Keratinocyte (primary cell): ENCODE results near the gene SPHK2. TPM values are rescaled to one million over a fixed set of nuclear protein-coding genes. Genes with fewer than 3 reads are reported as not detected.

Experiments
- DNase-seq: peaks from one replicate; pipeline ENCODE4 v3.0.0-alpha.2; 2011; ENCODE audit warnings: low read depth, missing footprints, low spot score
- FAIRE-seq: peaks from 2 replicates; lab custom pipeline; 2011; peaks lifted over from hg19 to GRCh38; lab: Jason Lieb, UNC
- H2AFZ ChIP-seq: 2 replicates; pipeline ENCODE4 v1.6.0; 2012; ENCODE audit warnings: low read length, control low read depth, inconsistent platforms; ENCODE audit not compliant: control insufficient read depth
- H3K27ac ChIP-seq: 2 replicates; pipeline ENCODE4 v1.5.1; 2011; ENCODE audit warnings: low read length; ENCODE audit not compliant: control insufficient read depth, insufficient read depth
- H3K27me3 ChIP-seq: 3 replicates; pipeline ENCODE4 v1.6.0; 2011; ENCODE audit warnings: low read length; ENCODE audit not compliant: control insufficient read depth, insufficient read depth; ENCODE audit errors: extremely low read depth
- H3K36me3 ChIP-seq, 2 experiments: 2 replicates in 1 of 2; 3 replicates in 1 of 2; pipeline ENCODE4 v1.5.1; 2011; ENCODE audit warnings: low read length in 2 of 2, mild to moderate bottlenecking in 1 of 2; ENCODE audit not compliant: control insufficient read depth in 2 of 2, insufficient read depth in 2 of 2; ENCODE audit errors: extremely low read depth in 1 of 2
- H3K4me1 ChIP-seq: 3 replicates; pipeline ENCODE4 v1.5.1; 2011; ENCODE audit warnings: low read length; ENCODE audit not compliant: control insufficient read depth, insufficient read depth; ENCODE audit errors: extremely low read depth
- H3K4me2 ChIP-seq: 3 replicates; pipeline ENCODE4 v1.6.0; 2011; ENCODE audit warnings: low read depth, low read length; ENCODE audit not compliant: control insufficient read depth, insufficient read depth; ENCODE audit errors: extremely low read depth
- H3K4me3 ChIP-seq, 3 experiments: fragments of 200-600 bp in 1 of 3; sonication (generic) in 1 of 3; 2 replicates in 2 of 3; 3 replicates in 1 of 3; pipeline ENCODE4 v1.5.1; 2011 to 2016; ENCODE audit warnings: low read length in 3 of 3, mild to moderate bottlenecking in 3 of 3, control low read depth in 2 of 3, inconsistent platforms in 1 of 3, low read depth in 1 of 3, mixed read lengths in 1 of 3, mixed run types in 1 of 3, moderate library complexity in 1 of 3; ENCODE audit not compliant: control insufficient read depth in 2 of 3, insufficient read depth in 2 of 3; ENCODE audit errors: extremely low read depth in 1 of 3
- H3K79me2 ChIP-seq: 2 replicates; pipeline ENCODE4 v1.6.0; 2012; ENCODE audit warnings: low read length; ENCODE audit not compliant: control insufficient read depth, insufficient read depth
- H3K9ac ChIP-seq: 3 replicates; pipeline ENCODE4 v1.6.0; 2011; ENCODE audit warnings: low read length; ENCODE audit not compliant: control insufficient read depth, insufficient read depth; ENCODE audit errors: extremely low read depth
- H3K9me1 ChIP-seq: 3 replicates; pipeline ENCODE4 v1.6.0; 2011; ENCODE audit warnings: low read length; ENCODE audit not compliant: control insufficient read depth, insufficient read depth; ENCODE audit errors: extremely low read depth
- H3K9me3 ChIP-seq: 2 replicates; pipeline ENCODE4 v1.5.1; 2012; ENCODE audit warnings: low read depth, low read length; ENCODE audit not compliant: control insufficient read depth
- H4K20me1 ChIP-seq: 3 replicates; pipeline ENCODE4 v1.6.0; 2011; ENCODE audit warnings: low read length; ENCODE audit not compliant: control insufficient read depth, insufficient read depth; ENCODE audit errors: extremely low read depth
- CTCF ChIP-seq, 3 experiments: IDR thresholded peaks in 1 of 3; conservative IDR thresholded peaks in 1 of 3; optimal IDR thresholded peaks in 1 of 3; 2 replicates in 2 of 3; 3 replicates in 1 of 3; pipeline versions ENCODE3 to v1.5.1; 2011; ENCODE audit warnings: low read length in 3 of 3, mild to moderate bottlenecking in 3 of 3, moderate library complexity in 2 of 3, control low read depth in 1 of 3, inconsistent platforms in 1 of 3; ENCODE audit not compliant: insufficient read depth in 2 of 3; ENCODE audit errors: extremely low read depth in 1 of 3
- EZH2 ChIP-seq: IDR thresholded peaks from one replicate; pipeline ENCODE4 v1.6.1; 2012; ENCODE audit warnings: inconsistent platforms, mild to moderate bottlenecking, low read length, moderate library complexity
- dilution Hi-C: fragments of 300-500 bp; cut with MboI; formaldehyde crosslinking; loops from one replicate; pipeline ENCODE4 v1.7.0; 2020; ENCODE audit warnings: low sequenced_read_pairs; ENCODE audit not compliant: extremely low pct_ligation_motif_present
- polyA plus RNA-seq, 5 experiments: library from polyadenylated mRNA; depleted of rRNA in 3 of 5; stranded (reverse) in 3 of 5; stranded (forward) in 1 of 5; unstranded in 1 of 5; fragments of >200 nt; gene quantifications; 1 replicate in 1 of 5; 2 replicates in 3 of 5; 3 replicates in 1 of 5; pipeline versions ENCODE4 v1.2.1 to v1.2.3, GENCODE V29; 2011 to 2012; ENCODE audit warnings: missing spikeins in 2 of 5, low read depth in 1 of 5, low replicate concordance in 1 of 5

The SPHK2 gene
- polyA plus RNA-seq, 1 donor (not counting 4 experiments of a cell fraction or from before 2014, with no cell fraction given), result 2.8 TPM

GRCh38 chr19:48595171-48595570, 24.1 kb upstream of the SPHK2 start:
- FAIRE-seq, result no peak
- no peak for DNase-seq
- dilution Hi-C loops, result no loop called here

GRCh38 chr19:48595833-48596232, 23.5 kb upstream of the SPHK2 start:
- dilution Hi-C loops, result no loop called here
- Histone ChIP-seq H3K9me3 (no peaks in the 10 kb centered on the region), H3K27me3 (no peaks in the 10 kb centered on the region), H3K9ac (no peak overlapping the region), H3K4me3 (no peak overlapping the region), H3K27ac (no peak overlapping the region), H3K4me1 (no peaks in the 10 kb centered on the region), H3K4me2 (no peak overlapping the region), H3K9me1 (no peaks in the 10 kb centered on the region), H3K36me3 (no peaks in the 10 kb centered on the region), H3K79me2 (no peaks in the 10 kb centered on the region), H4K20me1 (no peaks in the 10 kb centered on the region), H2AFZ (no peak overlapping the region)
- TF ChIP-seq CTCF (optimal IDR thresholded peaks at IDR 0.05 in 1 of 3, IDR thresholded peaks at IDR 0.05 in 1 of 3, conservative IDR thresholded peaks at IDR 0.05 in 1 of 3; ENCODE audit: extremely low read depth in 1 of 3, insufficient read depth in 2 of 3, low read length in 3 of 3) (no peak), EZH2 (no peak)
- FAIRE-seq, result no peak
- no peak for DNase-seq

More at GRCh38 chr19:48595171-48595570, 24.1 kb upstream of the SPHK2 start:
- H3K9me3 ChIP-seq, result no peaks in the 10 kb centered on the region
- H3K9ac ChIP-seq, result no peak overlapping the region
- H3K4me3 ChIP-seq, result no peak overlapping the region
- no peaks in the 10 kb centered on the region for H3K79me2 ChIP-seq
- no peak overlapping the region for H3K4me2 ChIP-seq
- H3K36me3 ChIP-seq, result no peaks in the 10 kb centered on the region
- H3K4me1 ChIP-seq, result no peaks in the 10 kb centered on the region
- H3K27ac ChIP-seq, result no peak overlapping the region
- H3K9me1 ChIP-seq, result no peaks in the 10 kb centered on the region
- H2AFZ ChIP-seq, result no peak overlapping the region
- no peaks in the 10 kb centered on the region for H3K27me3 ChIP-seq
- no peaks in the 10 kb centered on the region for H4K20me1 ChIP-seq
- TF ChIP-seq CTCF (optimal IDR thresholded peaks at IDR 0.05 in 1 of 3, IDR thresholded peaks at IDR 0.05 in 1 of 3, conservative IDR thresholded peaks at IDR 0.05 in 1 of 3; ENCODE audit: extremely low read depth in 1 of 3, insufficient read depth in 2 of 3, low read length in 3 of 3) (no peak), EZH2 (no peak)
